A673 (cell line): ENCODE data around the gene INTS4.

Experiments used
- CTCF ChIP-seq: fragments of 300-800, 200-600 bp; sonication (generic); conservative IDR thresholded peaks from 2 replicates; pipeline ENCODE4 v1.5.1; 2017; ENCODE audit warnings: low read depth, mild to moderate bottlenecking, antibody characterized with exemption, low read length, moderate library complexity, mixed read lengths
- EZH2 ChIP-seq: fragments of 200-600 bp; sonication (generic); IDR thresholded peaks from 2 replicates; pipeline ENCODE4 v1.6.1; 2017; ENCODE audit warnings: borderline replicate concordance, low read depth, mild to moderate bottlenecking, mixed read lengths, antibody characterized with exemption, low read length; ENCODE audit not compliant: poor library complexity, severe bottlenecking

- TF ChIP-seq EZH2 = no peak
- no peak for TF ChIP-seq CTCF
These were observed 45.6 kb upstream of the INTS4 start for GRCh38 chr11:78039919-78040671.
